HG03064 (cell line): ENCODE data around the gene TEX28.
"Not testable (repeated sequence)": the region's sequence is repeated elsewhere in the genome, so short reads cannot be mapped to it uniquely, and the experiment has no call there.

Experiments
- ATAC-seq: cut with Tn5 transposase; IDR thresholded peaks from one replicate; pipeline ENCODE4 v1.9.1; 2021; ENCODE audit warnings: low read depth; ENCODE audit not compliant: unreplicated experiment

TEX28 gene

DNA sequence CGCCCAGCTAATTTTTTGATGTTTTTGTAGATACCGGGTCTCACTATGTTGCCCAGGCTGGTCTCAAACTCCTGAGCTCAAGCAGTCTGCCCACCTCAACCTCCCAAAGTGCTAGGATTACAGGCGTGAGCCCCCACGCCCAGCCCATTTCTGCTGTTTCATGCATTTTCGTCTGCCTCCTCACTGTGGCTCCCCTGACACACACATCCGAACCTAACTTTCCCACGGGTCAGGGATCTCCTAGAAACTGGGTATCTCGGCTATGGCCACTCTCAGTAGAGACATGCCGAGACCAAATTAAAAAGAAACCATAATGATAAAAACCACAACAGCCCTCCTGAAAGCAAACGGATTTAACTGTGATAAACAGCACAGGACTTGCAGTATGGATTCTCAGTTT lies 46.8 kb downstream of the TEX28 start:
- not testable (repeated sequence) for ATAC-seq

DNA sequence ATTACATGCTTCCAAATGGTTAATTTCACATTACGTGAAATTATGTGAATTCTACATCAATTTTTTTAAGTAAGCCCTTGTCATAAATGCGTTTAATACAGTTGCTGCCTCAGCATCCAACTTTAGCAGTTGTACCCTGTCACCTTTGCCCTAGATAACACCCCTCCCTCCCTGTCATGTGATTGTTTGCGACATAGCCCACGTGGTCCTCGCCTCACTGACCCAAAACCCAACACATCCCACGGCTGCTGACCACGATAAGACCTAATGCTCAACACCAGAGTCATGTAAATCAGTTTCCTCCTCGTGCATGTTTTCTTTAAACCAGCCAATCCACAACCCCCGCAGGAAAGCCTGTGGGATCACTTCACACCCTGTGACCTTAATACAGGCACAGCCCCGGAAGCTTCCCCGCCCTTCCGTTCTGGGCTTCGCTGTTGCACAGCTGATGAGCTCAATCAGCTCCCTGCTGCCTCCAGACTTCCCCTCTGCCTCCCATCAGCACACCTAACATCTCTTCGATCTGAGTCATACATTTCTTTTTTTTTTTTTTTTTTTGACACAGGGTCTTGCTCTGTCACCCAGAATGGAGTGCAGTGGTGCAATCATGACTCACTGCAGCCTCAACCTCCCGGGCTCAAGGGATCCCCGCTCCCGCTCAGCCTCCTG lies 47.4 kb downstream of the TEX28 start:
- peak; percentile 73 for ATAC-seq

DNA sequence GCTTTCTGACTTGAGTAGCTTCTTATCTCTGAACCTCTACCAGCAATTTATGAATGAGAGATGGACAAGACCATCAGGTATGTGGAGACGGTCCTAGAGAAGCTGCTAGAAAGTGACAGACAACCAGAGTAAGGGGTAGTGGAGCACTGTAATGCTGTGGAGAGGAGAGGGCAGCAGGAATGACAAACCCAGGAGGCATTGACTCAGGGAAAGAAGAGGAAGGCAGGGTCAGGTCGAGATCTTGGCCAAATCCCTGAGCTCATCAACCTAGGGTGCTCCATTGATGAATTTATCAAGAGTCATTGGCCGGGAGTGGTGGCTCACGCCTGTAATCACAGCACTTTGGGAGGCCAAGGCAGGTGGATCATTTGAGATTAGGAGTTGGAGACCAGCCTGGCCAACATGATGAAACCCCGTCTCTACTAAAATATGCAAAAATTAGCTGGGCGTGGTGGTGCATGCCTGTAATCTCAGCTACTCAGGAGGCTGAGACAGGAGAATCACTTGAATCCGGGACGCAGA lies 54.9 kb downstream of the TEX28 start:
- ATAC-seq, result not testable (repeated sequence)

DNA sequence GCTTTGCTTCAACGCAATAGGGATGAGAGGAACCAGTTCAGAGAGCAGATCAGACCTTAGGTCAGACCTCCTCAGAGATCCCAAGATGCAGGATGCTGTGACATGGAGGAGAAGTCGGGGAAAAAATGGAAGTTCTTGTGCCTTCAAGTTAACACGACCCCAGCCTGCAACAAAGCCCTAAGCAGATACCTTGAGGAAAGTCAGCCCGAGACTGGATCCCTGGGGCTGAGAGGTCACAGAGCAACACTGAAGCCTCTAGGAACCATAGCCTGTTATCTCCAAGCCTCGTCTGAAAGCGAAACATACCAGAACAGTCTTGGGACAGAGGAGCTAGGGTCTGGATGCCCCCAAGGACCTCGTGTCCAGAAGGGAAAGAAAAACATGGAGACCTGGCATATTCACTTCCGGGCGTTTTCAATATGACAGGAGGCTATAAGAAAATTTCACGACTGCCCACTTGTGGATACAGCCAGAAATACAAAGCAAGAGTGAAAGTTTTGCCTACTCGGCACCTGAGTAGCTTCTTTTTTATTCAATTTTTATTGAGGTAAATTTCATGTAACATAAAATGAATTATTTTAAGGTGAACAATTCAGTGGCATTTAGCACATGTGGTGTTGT lies 55.9 kb downstream of the TEX28 start:
- ATAC-seq, result not testable (repeated sequence)

DNA sequence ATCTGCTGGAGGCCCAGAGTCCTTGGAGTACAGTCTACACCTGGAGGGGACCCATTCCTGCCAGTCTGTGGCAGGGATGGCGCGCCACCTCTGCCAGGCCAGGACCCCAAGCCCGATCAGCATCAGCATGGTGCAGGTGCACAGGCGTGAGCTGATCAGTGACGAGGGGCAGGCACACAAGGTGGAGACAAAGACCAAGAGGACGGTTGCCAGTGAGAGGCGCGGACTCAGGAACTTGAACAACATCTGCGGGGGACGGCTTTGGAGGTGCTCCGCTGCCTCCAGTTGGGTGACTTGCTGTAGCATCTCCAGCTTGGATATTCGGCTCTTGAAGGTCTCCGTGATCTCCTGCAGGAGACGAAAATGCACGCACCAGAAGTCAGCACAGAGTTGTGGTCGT lies 61.3 kb downstream of the TEX28 start:
- ATAC-seq, result not testable (repeated sequence)

- not testable (repeated sequence) for ATAC-seq
Measured at GRCh38 chrX:154231443-154231842, 63.5 kb downstream of the TEX28 start.

- ATAC-seq, result not testable (repeated sequence)
Measured at GRCh38 chrX:154226706-154227105, 68.2 kb downstream of the TEX28 start.

DNA sequence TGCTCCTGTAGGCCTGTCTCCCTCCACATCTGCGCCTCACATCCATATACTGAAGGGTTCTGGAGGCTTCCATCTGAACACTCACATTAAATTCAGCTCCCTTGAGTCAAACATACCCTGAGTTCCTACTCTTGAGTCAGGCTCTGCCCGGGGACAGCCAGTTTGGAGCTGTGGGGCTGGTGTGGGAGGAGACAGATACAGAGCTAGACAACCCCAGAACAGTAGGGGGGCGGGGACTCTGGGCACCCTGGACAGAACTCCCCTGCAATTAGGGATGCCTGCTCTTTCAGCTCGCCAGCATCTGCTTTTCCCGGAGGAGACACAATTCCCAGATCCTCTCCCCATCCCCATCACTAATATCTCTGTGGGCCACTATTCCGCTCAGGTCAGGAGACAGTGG lies 69.6 kb downstream of the TEX28 start:
- not testable (repeated sequence) for ATAC-seq
